Fibroblast of skin of right quadriceps (primary cell): ENCODE data around the gene TBC1D2.

Experiments
- DNase-seq: peaks from one replicate; pipeline ENCODE4 v3.0.0-alpha.2; 2013

Gene TBC1D2

DNA sequence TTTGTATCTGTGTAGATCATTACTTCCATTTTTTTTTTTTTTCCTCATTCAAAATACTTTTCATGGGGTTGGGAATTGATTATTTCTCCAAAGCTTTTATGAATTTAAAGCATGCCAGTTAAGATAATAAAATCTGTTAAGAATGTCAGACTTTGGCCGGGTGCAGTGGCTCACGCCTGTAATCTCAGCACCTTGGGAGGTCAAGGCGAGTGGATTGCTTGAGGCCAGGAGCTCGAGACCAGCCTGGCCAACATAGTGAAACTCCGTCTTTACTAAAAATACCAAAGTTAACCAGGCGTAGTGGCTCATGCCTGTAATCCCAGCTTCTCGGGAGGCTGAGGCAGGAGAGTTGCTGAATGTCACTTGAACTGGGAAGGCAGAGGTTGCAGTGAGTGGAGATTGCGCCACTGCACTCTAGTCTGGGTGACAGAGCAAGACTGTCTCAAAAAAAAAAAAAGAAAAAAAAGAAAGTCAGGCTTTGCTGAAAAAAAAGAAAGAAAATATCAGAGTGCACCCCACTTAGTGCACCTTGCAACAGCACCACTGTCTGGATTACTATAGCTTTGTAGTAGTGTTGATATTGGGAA, 18.5 kb downstream of the TBC1D2 start:
- DNase-seq: no peak

DNA sequence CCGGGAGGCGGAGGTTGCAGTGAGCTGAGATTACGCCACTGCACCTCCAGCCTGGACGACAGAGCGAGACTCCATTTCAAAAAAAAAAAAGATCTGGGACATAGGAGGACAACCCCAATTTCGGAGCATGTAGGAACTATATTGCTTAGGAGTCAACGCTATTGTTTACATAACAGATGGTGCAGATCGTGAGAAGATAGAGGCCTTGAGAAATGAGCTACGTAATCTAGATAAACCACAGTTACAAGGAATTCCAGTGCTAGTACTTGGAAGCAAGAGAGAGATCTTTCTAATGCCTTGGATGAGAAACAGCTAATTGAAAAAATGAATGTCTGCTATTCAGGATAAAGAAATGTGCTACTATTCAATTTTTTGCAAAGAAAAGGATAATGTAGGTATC, 20.3 kb downstream of the TBC1D2 start:
- no peak for DNase-seq

DNA sequence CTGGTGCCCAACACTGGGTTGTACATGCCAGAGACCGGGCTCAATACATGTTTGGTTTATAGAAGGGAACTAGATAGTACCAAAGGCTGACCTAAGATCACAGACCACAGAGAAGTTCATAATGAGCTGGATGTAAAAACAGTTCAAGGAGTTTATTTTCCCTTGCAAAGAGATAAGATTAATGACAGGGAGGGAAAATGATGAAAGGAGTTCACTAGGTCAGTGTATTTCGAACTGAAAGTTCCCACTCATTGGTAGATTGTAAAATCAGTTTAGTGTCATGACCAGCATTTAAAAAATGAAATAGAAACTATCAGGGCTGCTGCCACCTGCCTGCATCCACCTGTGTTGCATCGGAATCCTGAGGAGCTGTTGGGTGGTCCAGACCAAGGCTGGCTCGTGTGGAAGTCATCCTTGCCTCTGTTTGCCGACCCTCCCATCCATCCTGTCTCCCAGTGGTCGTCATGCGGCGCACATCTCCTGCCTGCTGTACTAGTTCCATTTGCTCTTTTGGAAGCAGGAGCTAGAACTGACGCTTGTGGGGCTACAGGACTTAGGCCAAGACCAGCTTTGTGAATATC, 21.1 kb downstream of the TBC1D2 start:
- no peak for DNase-seq

GRCh38 chr9:98232926-98233325, 22.5 kb downstream of the TBC1D2 start:
- DNase-seq: no peak

DNA sequence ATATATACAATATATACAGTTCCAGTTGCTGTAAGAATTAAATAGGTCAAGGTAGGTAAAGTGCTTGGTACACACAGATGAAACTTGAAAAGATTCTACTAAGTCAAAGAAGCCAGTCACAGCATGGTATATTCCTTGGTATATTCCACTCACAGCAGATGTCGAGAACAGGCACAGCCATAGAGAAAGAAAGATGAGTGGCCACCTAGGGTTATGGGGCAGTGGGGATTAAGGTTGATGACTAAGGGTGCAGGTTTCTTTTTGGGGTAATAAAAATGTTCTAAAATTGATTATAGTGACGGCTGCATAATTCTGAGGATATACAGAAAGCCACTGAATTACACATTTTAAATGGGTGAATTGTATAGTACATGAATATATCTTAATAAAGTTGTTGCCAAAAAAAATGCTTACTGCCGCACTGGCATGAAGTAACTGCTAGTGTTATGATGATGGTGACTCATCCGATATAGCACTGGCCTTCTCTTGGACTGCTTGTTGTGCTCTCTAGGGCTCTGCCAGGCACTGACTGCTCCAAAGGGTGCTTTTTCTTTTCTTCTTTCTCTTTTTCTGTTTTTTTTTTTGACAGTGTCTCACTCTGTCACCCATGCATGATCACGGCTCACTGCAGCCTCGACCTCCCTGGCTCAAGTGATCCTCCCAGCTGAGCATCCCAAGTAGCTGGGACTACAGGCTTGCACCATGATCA, 23.5 kb downstream of the TBC1D2 start:
- DNase-seq: peak; percentile 81

DNA sequence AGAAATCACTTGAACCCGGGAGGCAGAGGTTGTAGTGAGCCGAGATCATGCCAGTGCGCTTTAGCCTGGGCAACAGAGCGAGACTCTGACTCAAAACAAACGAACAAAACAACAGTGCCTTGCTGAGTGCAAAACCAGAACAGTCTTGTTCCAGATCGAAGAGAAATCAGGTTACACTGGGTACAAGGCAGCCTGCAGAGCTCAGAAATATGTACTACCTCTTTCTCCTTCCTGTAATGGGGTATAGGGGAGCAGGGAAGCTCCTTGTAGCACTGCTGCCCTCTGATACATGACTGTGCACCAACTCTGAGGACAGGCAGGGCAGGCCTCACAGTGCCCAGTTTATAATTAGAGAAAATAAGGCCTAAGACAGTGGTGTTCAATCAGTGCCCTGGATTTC, 24.7 kb downstream of the TBC1D2 start:
- no peak for DNase-seq

- DNase-seq: no peak
Observed at GRCh38 chr9:98230304-98230703, 25.1 kb downstream of the TBC1D2 start.

- DNase-seq: no peak
Observed at GRCh38 chr9:98229620-98230019, 25.8 kb downstream of the TBC1D2 start.

DNA sequence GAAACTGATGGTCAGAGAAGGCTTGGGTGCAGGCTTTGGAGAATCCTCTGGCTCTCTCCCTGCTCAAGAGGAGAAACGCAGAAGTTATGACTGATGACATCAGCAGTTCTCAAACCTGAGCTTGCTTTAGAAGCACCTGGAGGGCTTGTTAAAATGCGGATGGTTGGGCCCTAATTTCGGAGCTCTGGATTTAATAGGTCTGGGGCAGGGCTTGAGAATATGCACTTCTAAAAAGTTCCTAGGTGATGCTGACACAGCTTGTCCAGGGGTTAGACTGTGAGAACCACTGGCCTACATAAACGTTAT, 26.4 kb downstream of the TBC1D2 start:
- no peak for DNase-seq

- DNase-seq: no peak
Observed at GRCh38 chr9:98228392-98229089, 26.9 kb downstream of the TBC1D2 start.

DNA sequence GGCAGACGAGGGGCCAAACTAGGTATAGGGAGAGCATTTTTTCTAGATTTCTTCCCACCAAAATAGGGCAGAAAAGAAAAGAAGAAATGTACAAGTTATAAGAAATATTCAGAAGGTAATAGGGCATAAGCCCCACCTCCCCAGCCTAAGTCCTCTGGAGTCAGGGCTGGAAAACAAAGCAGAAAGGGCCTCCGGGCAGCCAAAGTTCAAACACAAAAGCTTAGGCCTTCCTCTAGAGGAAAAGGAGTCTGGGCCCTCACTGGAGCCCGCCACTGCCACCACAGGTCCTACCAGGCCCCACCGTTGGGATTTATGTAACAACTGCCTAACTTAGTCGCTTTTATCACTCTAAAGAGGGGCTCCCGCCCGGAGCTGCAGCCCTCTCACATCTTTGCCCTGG, 27.6 kb downstream of the TBC1D2 start:
- no peak for DNase-seq

GRCh38 chr9:98226957-98227356, 28.5 kb downstream of the TBC1D2 start:
- no peak for DNase-seq

DNA sequence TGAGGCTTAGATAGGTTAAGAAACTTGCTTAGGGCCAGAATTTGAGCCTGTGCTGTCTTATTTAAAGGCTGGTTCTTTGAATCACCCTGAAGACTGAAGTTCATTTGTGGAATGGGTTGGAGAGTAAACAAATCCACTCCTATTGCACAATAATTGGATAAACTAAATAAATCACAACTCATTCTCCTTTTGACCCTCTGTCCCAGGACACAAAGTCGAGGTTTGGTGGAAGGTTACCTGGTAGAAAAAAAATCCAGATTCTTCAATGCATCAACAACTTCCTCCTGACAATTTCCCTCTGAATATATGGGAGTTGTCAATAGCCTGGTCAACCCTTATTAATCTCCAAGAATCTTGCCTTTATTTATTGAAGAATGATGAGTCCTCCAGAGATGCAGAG, 28.9 kb downstream of the TBC1D2 start:
- no peak for DNase-seq

DNA sequence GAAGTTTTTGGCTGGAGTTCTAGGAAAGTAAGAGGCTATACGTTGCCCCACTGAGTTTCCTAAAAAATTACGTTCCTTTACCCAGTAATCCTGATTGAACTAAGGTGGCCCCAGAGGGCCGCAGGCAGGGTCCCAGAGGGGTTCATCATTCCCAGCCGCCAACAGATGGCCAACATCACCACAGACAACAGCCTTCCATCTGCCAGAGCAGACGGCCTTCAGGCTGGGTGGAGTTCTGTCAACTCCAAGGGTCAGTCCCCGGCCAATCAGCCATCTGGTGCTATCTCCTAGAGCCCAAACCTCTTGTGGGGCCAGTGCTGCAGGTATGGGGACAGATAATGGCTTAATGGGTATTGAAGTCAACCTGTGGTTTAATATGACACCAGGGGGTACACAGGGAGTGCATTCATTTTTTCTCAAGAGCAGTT, 30.4 kb downstream of the TBC1D2 start:
- no peak for DNase-seq

DNA sequence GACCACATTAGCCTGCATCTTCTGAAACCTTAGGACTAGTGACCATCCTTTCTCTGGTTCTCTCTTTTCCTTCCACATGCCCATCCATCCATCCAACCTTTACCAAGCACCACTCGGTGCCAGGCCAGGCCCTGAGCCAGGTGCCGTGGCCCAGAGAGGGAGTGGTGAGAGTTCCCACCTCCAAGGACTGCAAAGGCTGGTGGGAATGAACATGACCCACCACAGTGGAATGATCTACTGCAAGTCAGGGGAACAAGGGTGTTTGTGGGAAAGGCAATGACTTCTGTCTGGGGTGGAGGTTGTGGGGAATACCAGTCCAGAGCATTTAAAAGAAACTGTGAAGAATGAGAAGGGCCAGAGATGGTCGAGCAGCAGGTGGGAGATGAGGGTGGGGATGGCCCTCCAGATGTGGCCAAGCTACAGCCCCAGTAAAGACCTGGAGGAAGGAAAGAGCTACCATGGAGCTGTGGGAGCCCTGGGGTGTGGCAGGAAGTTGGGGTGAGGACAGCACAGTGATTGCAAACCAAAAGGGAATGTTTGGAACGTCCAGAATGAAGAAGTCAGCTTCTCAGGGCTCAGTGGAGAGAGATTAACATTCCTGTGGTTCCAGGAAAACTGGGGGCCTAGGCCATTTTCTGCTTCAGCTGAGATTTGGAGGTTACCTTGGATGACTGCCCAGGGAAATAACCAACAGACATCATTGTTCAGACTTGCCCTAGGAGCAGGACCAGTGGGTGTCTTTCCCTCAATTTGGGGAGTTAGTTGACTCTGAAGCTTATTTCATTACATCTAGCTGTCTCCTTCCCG, 32.4 kb downstream of the TBC1D2 start:
- peak; percentile 100 for DNase-seq

GRCh38 chr9:98220911-98221310, 34.5 kb downstream of the TBC1D2 start:
- DNase-seq: no peak

- no peak for DNase-seq
Observed at GRCh38 chr9:98219794-98220370, 35.6 kb downstream of the TBC1D2 start.

DNA sequence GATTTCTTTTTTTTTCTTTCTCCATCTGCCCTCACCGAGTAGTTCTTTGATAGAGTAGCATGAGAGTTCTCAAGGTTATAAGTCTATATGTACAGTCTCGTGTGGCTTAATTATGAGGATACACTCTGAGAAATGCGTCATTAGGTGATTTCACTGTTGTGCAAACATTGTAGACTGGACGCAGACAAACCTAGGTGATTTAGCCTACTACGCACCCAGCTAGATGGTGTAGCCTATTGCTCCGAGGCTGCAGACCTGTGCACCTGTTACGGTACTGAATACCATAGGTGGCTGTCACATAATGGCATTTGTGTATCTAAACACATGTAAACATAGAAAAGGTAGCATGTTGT, 36.1 kb downstream of the TBC1D2 start:
- DNase-seq: no peak

DNA sequence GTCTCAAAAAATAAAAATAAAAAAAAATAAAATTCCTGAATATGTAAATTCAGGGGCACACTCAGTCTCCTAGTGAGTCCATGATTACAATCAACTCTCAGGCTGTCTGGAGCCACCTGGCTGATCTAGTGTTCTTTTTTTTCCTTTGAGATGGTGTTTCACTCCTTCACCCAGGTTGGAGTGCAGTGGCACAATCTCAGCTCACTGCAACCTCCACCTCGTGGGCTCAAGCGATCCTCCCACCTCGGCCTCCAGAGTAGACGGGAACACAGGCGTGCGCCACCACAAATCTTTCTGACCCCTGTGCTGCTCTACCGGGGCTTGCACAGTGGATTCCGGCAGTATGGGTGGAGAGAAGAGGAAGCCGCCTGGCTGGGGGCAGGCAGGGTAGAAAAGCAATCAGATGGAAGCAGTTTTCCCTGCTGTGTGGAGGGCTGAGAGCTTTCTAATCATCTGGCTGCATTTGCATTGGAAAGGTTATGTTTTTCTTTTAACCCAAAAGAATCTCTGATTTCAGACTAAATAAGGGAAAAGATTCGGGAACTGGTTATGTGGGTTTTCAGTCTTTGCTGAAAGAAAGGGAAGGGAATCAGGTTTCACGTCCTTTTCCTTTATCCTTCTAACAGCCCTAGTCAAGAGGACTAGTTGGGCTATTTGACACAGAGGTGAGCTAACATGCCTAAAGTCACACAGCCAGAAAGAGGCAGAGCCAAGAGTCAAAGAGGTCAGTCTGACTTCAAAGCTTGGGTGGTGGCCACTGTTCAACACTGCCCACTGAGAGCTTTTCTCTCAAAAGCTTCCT, 36.7 kb downstream of the TBC1D2 start:
- DNase-seq: peak; percentile 42

GRCh38 chr9:98217255-98217654, 38.2 kb downstream of the TBC1D2 start:
- no peak for DNase-seq

- DNase-seq: no peak
Observed at GRCh38 chr9:98216391-98216790, 39.1 kb downstream of the TBC1D2 start.

GRCh38 chr9:98215821-98216220, 39.6 kb downstream of the TBC1D2 start:
- DNase-seq: no peak
